DOHH2 (cell line): Measurements from ENCODE around the gene IRF6.
A peak's percentile ranks its signal among the peaks of the same experiment; 100 is the strongest.

ENCODE experiments used
- H3F3A ChIP-seq: fragments of 200-600 bp; sonication (generic), shearing (Covaris generic); 2 replicates; pipeline ENCODE4 v1.6.0; 2016; ENCODE audit warnings: antibody characterized with exemption, mild to moderate bottlenecking; ENCODE audit not compliant: control insufficient read depth, insufficient read depth
- H3K27ac ChIP-seq: fragments of 200-600 bp; sonication (generic); 2 replicates; pipeline ENCODE4 v1.5.1; 2014; ENCODE audit warnings: low read depth, mild to moderate bottlenecking, low read length, moderate library complexity
- H3K27me3 ChIP-seq: fragments of 200-600 bp; sonication (generic); 2 replicates; pipeline ENCODE4 v1.6.1; 2014; ENCODE audit warnings: mild to moderate bottlenecking, low read length, mixed read lengths; ENCODE audit not compliant: control insufficient read depth
- H3K36me3 ChIP-seq: fragments of 200-600 bp; sonication (generic); 2 replicates; pipeline ENCODE4 v1.6.1; 2014; ENCODE audit warnings: mild to moderate bottlenecking, low read length, moderate library complexity, mixed read lengths; ENCODE audit not compliant: control insufficient read depth
- H3K4me1 ChIP-seq: fragments of 200-600 bp; sonication (generic); 2 replicates; pipeline ENCODE4 v1.6.1; 2014; ENCODE audit warnings: mild to moderate bottlenecking, low read length, mixed read lengths; ENCODE audit not compliant: control insufficient read depth
- H3K4me2 ChIP-seq: fragments of 200-600 bp; sonication (generic); 2 replicates; pipeline ENCODE4 v1.6.0; 2014; ENCODE audit warnings: mild to moderate bottlenecking, low read length, moderate library complexity
- H3K4me3 ChIP-seq: fragments of 200-600 bp; sonication (generic); 2 replicates; pipeline ENCODE4 v1.5.1; 2014; ENCODE audit warnings: mild to moderate bottlenecking, low read length, mixed read lengths
- H3K79me2 ChIP-seq: fragments of 200-600 bp; sonication (generic); 2 replicates; pipeline ENCODE4 v1.6.1; 2014; ENCODE audit warnings: mild to moderate bottlenecking, low read length, mixed read lengths; ENCODE audit not compliant: control insufficient read depth
- H3K9me2 ChIP-seq: fragments of 200-600 bp; sonication (generic); replicated peaks from 2 replicates; pipeline ENCODE4 v1.6.1; 2014; ENCODE audit warnings: mild to moderate bottlenecking, low read length, mixed read lengths; ENCODE audit not compliant: control insufficient read depth
- H3K9me3 ChIP-seq: fragments of 200-600 bp; sonication (generic); 2 replicates; pipeline ENCODE4 v1.6.1; 2014; ENCODE audit warnings: antibody characterized with exemption, low read length, mixed read lengths; ENCODE audit not compliant: control insufficient read depth, insufficient read depth
- H4K20me1 ChIP-seq: fragments of 200-600 bp; sonication (generic); 2 replicates; pipeline ENCODE4 v1.6.0; 2014; ENCODE audit warnings: low read depth, mild to moderate bottlenecking, antibody characterized with exemption, low read length, moderate library complexity; ENCODE audit not compliant: control insufficient read depth, insufficient read depth
- CTCF ChIP-seq: fragments of 200-600 bp; sonication (generic); IDR thresholded peaks from one replicate; pipeline ENCODE4 v1.5.1; 2014; ENCODE audit warnings: antibody characterized with exemption, mild to moderate bottlenecking, low read depth, low read length; ENCODE audit not compliant: poor library complexity, severe bottlenecking
- EZH2phosphoT487 ChIP-seq: fragments of 200-600 bp; sonication (generic); IDR thresholded peaks from 2 replicates; pipeline ENCODE4 v1.6.1; 2017; ENCODE audit warnings: borderline replicate concordance, mild to moderate bottlenecking, antibody characterized with exemption, low read length, moderate library complexity, mixed read lengths

Gene IRF6

GRCh38 chr1:209756615-209757445 lies 49.1 kb downstream of the IRF6 start:
- H4K20me1 ChIP-seq: no peaks in the 10 kb centered on the region
- peaks cover 9% of the 10 kb centered on the region; the same call in 1 of the 2 replicates for H3K36me3 ChIP-seq
- no peaks in the 10 kb centered on the region for H3F3A ChIP-seq
- peaks cover 12% of the 10 kb centered on the region; the same call in 1 of the 2 replicates for H3K79me2 ChIP-seq
- peak overlapping the region; percentile 96 for H3K4me2 ChIP-seq
- TF ChIP-seq EZH2phosphoT487 (no peak), CTCF (no peak)
- peak overlapping the region; percentile 75 for H3K27ac ChIP-seq
- H3K4me1 ChIP-seq: peaks cover 27% of the 10 kb centered on the region
- H3K9me2 ChIP-seq: no peaks in the 10 kb centered on the region
- no peaks in the 10 kb centered on the region for H3K9me3 ChIP-seq
- peak overlapping the region; percentile 81 for H3K4me3 ChIP-seq
- H3K27me3 ChIP-seq: no peaks in the 10 kb centered on the region

GRCh38 chr1:209755926-209756614 lies 49.9 kb downstream of the IRF6 start, which contains the start of gene TRAF3IP3:
TRAF3IP3 (plus strand) TSS chr1:209756053; CDS start chr1:209760040, 3,987 bp downstream.
- Histone ChIP-seq H3K4me1 (peaks cover 27% of the 10 kb centered on the region), H3K36me3 (peaks cover 6% of the 10 kb centered on the region; the same call in 1 of the 2 replicates), H3K4me2 (peak within 1 kb of the TSS; percentile 96), H3K27ac (peak within 1 kb of the TSS; percentile 75), H4K20me1 (no peaks in the 10 kb centered on the region), H3K9me3 (no peaks in the 10 kb centered on the region), H3K79me2 (peaks cover 12% of the 10 kb centered on the region; the same call in 1 of the 2 replicates), H3K9me2 (no peaks in the 10 kb centered on the region), H3F3A (no peaks in the 10 kb centered on the region), H3K4me3 (peak within 1 kb of the TSS; percentile 81), H3K27me3 (no peaks in the 10 kb centered on the region)
- TF ChIP-seq CTCF (no peak), EZH2phosphoT487 (no peak)

- Histone ChIP-seq H3K27ac (peak overlapping the region; percentile 75), H3K4me3 (peak overlapping the region; percentile 81), H4K20me1 (no peaks in the 10 kb centered on the region), H3K79me2 (peaks cover 12% of the 10 kb centered on the region; the same call in 1 of the 2 replicates), H3F3A (no peaks in the 10 kb centered on the region), H3K9me3 (no peaks in the 10 kb centered on the region), H3K36me3 (peaks cover 6% of the 10 kb centered on the region; the same call in 1 of the 2 replicates), H3K4me1 (peaks cover 27% of the 10 kb centered on the region), H3K9me2 (no peaks in the 10 kb centered on the region), H3K4me2 (peak overlapping the region; percentile 96), H3K27me3 (no peaks in the 10 kb centered on the region)
- no peak for TF ChIP-seq CTCF
- TF ChIP-seq EZH2phosphoT487: no peak
These were observed 50.7 kb downstream of the IRF6 start for GRCh38 chr1:209755256-209755655.
